Activated CD4-positive, CD25-positive, alpha-beta regulatory T cell treated with anti-CD3 and anti-CD28 coated beads, Interleukin-2, amount 50 U/mL, for 24 hours (primary cell): ENCODE measurements around the gene ILF3.
"Not testable (repeated sequence)": the region's sequence is repeated elsewhere in the genome, so short reads cannot be mapped to it uniquely, and the experiment has no call there.

Experiments used
- ATAC-seq, 2 donors: fragments of 150-1000 bp; cut with Tn5 transposase; one replicate each; pipeline ENCODE4 v1.10.0; 2021; ENCODE audit warnings: mild to moderate bottlenecking in 1 of 2, moderate library complexity in 1 of 2

Gene ILF3

GRCh38 chr19:10643172-10643967, 10.8 kb upstream of the ILF3 start:
- no peak for ATAC-seq

GRCh38 chr19:10643968-10644259, 10.2 kb upstream of the ILF3 start:
- no peak for ATAC-seq

- peak; percentile 95 to 96 for ATAC-seq
These were observed 9.7 kb upstream of the ILF3 start for GRCh38 chr19:10644260-10645007.

GRCh38 chr19:10646456-10647159, 7.5 kb upstream of the ILF3 start:
- no peak for ATAC-seq

GRCh38 chr19:10648360-10648759, 5.8 kb upstream of the ILF3 start:
- no peak for ATAC-seq

GRCh38 chr19:10651851-10652250, 2.3 kb upstream of the ILF3 start:
- ATAC-seq = no peak

GRCh38 chr19:10653482-10653731, 739 bp upstream of the ILF3 start:
- no peak for ATAC-seq

- ATAC-seq = peak; percentile 14 to 19
These were observed 687 bp downstream of the ILF3 start for GRCh38 chr19:10654610-10655456.

- ATAC-seq = no peak
These were observed 1.5 kb downstream of the ILF3 start for GRCh38 chr19:10655457-10656312.

GRCh38 chr19:10660346-10660745, 6.2 kb downstream of the ILF3 start:
- no peak for ATAC-seq

- no peak for ATAC-seq
These were observed 7.8 kb downstream of the ILF3 start for GRCh38 chr19:10661946-10662345.

- peak; percentile 7 to 41 for ATAC-seq
These were observed 8.5 kb downstream of the ILF3 start for GRCh38 chr19:10662384-10663251.

- not testable (repeated sequence) for ATAC-seq
These were observed 9.1 kb downstream of the ILF3 start for GRCh38 chr19:10663252-10663563.

GRCh38 chr19:10667867-10668266, 13.7 kb downstream of the ILF3 start:
- no peak for ATAC-seq

GRCh38 chr19:10669246-10669645, 15.1 kb downstream of the ILF3 start:
- no peak for ATAC-seq

- no peak for ATAC-seq
These were observed 16.0 kb downstream of the ILF3 start for GRCh38 chr19:10670182-10670581.

- no peak for ATAC-seq
These were observed 17.0 kb downstream of the ILF3 start for GRCh38 chr19:10670876-10671804.

- ATAC-seq = not testable (repeated sequence)
These were observed 17.8 kb downstream of the ILF3 start for GRCh38 chr19:10671922-10672321.

- ATAC-seq = not testable (repeated sequence)
These were observed 21.1 kb downstream of the ILF3 start for GRCh38 chr19:10675214-10675613.

GRCh38 chr19:10677751-10678150, 23.6 kb downstream of the ILF3 start:
- ATAC-seq = no peak
